CD14-positive monocyte (primary cell): ENCODE measurements around the gene MYO1A. TPM values are rescaled to one million over a fixed set of nuclear protein-coding genes. Genes with fewer than 3 reads are reported as not detected.

ENCODE experiments used
- DNase-seq, 3 donors: peaks; one replicate each; pipeline ENCODE4 v3.0.0-alpha.2; 2011 to 2022
- H2AFZ ChIP-seq: 2 replicates; pipeline ENCODE4 v1.6.0; 2012; ENCODE audit warnings: mild to moderate bottlenecking, low read depth, low read length, inconsistent platforms; ENCODE audit not compliant: insufficient read depth, poor library complexity, severe bottlenecking
- H3K27ac ChIP-seq, 2 donors: 1 replicate in 1 of 2; 2 replicates in 1 of 2; pipeline ENCODE4 v1.5.1; 2012 to 2013; ENCODE audit warnings: low read length in 2 of 2, control low read depth in 1 of 2, inconsistent platforms in 1 of 2, low read depth in 1 of 2, mild to moderate bottlenecking in 1 of 2
- H3K27me3 ChIP-seq, 2 donors: one replicate each; pipeline versions ENCODE4 v1.6.0 to v1.6.1; 2011 to 2013; ENCODE audit warnings: low read length in 2 of 2; ENCODE audit not compliant: control insufficient read depth in 2 of 2, insufficient read depth in 2 of 2
- H3K36me3 ChIP-seq, 2 donors: replicated peaks in 1 of 2; 1 replicate in 1 of 2; 2 replicates in 1 of 2; pipeline versions ENCODE4 v1.5.1 to v1.6.1; 2012 to 2013; ENCODE audit warnings: low read length in 2 of 2, control low read depth in 1 of 2, inconsistent platforms in 1 of 2, mild to moderate bottlenecking in 1 of 2; ENCODE audit not compliant: insufficient read depth in 2 of 2, control insufficient read depth in 1 of 2
- H3K4me1 ChIP-seq, 2 donors: 1 replicate in 1 of 2; 2 replicates in 1 of 2; pipeline versions ENCODE4 v1.5.1 to v1.6.1; 2012 to 2013; ENCODE audit warnings: low read length in 2 of 2, control low read depth in 1 of 2, inconsistent platforms in 1 of 2, mild to moderate bottlenecking in 1 of 2, moderate library complexity in 1 of 2; ENCODE audit not compliant: insufficient read depth in 2 of 2, control insufficient read depth in 1 of 2
- H3K4me2 ChIP-seq: replicated peaks from 2 replicates; pipeline ENCODE3; 2012; ENCODE audit warnings: low read length, moderate library complexity, mild to moderate bottlenecking; ENCODE audit not compliant: poor library complexity, severe bottlenecking; ENCODE audit errors: extremely low read depth
- H3K4me3 ChIP-seq, 3 experiments: fragments of 200-600 bp in 1 of 3; sonication (generic) in 1 of 3; replicated peaks in 1 of 3; 1 replicate in 2 of 3; 2 replicates in 1 of 3; pipeline ENCODE4 v1.5.1; 2011 to 2013; ENCODE audit warnings: low read length in 3 of 3, mild to moderate bottlenecking in 3 of 3, control low read depth in 2 of 3, low read depth in 2 of 3, inconsistent platforms in 1 of 3, moderate library complexity in 1 of 3
- H3K79me2 ChIP-seq: 2 replicates; pipeline ENCODE4 v1.6.0; 2012; ENCODE audit warnings: mild to moderate bottlenecking, control low read depth, inconsistent platforms, low read length, moderate library complexity; ENCODE audit not compliant: insufficient read depth
- H3K9ac ChIP-seq: 2 replicates; pipeline ENCODE4 v1.6.0; 2017; ENCODE audit warnings: low read length, mild to moderate bottlenecking; ENCODE audit not compliant: insufficient read depth, poor library complexity, severe bottlenecking
- H3K9me3 ChIP-seq, 2 donors: replicated peaks in 1 of 2; 1 replicate in 1 of 2; 2 replicates in 1 of 2; pipeline versions ENCODE4 v1.5.1 to v1.6.1; 2012 to 2013; ENCODE audit warnings: low read length in 2 of 2, control low read depth in 1 of 2; ENCODE audit not compliant: control insufficient read depth in 1 of 2, insufficient read depth in 1 of 2
- H4K20me1 ChIP-seq: 2 replicates; pipeline ENCODE4 v1.6.0; 2012; ENCODE audit warnings: mild to moderate bottlenecking, low read length, control low read depth, moderate library complexity; ENCODE audit not compliant: insufficient read depth
- H3K27ac Mint-ChIP-seq, 7 donors: one replicate each; pipeline ENCODE4 v1.8.0; 2020; ENCODE audit warnings: mild to moderate bottlenecking in 7 of 7, mixed read lengths in 7 of 7, moderate library complexity in 6 of 7, inconsistent platforms in 2 of 7
- H3K27me3 Mint-ChIP-seq, 3 donors: one replicate each; pipeline ENCODE4 v1.8.0; 2021 to 2022; ENCODE audit warnings: low read depth in 3 of 3, mild to moderate bottlenecking in 3 of 3, mixed read lengths in 3 of 3, moderate library complexity in 3 of 3, inconsistent platforms in 1 of 3
- H3K36me3 Mint-ChIP-seq, 2 donors: one replicate each; pipeline ENCODE4 v1.8.0; 2020; ENCODE audit warnings: mixed read lengths in 2 of 2, inconsistent platforms in 1 of 2, mild to moderate bottlenecking in 1 of 2
- H3K4me1 Mint-ChIP-seq: one replicate; pipeline ENCODE4 v1.8.0; 2020; ENCODE audit warnings: mild to moderate bottlenecking, mixed read lengths
- H3K4me3 Mint-ChIP-seq, 2 donors: one replicate each; pipeline ENCODE4 v1.8.0; 2020; ENCODE audit warnings: mild to moderate bottlenecking in 2 of 2, mixed read lengths in 2 of 2, moderate library complexity in 1 of 2
- H3K9me3 Mint-ChIP-seq, 7 donors: one replicate each; pipeline ENCODE4 v1.8.0; 2020 to 2022; ENCODE audit warnings: mixed read lengths in 7 of 7, mild to moderate bottlenecking in 6 of 7, moderate library complexity in 6 of 7, inconsistent platforms in 2 of 7
- WGBS: methylation state at CpG from one replicate; pipeline ENCODE4 v1.1.5; 2013; ENCODE audit warnings: missing lambda C conversion rate; ENCODE audit not compliant: insufficient coverage; 5-methylcytosine and 5-hydroxymethylcytosine counted together
- intact Hi-C, 2 donors: fragments of 100-400 bp; cut with micrococcal nuclease; formaldehyde crosslinking; loops; one replicate each; pipeline versions ENCODE4 v1.15.0 to v1.15.1; 2023
- polyA plus RNA-seq, 3 donors: library from polyadenylated mRNA; depleted of rRNA in 1 of 3; unstranded in 2 of 3; stranded (reverse) in 1 of 3; fragments of 300-500 nt in 2 of 3; fragments of >200 nt in 1 of 3; fragmentation: Illumina TruSeq in 2 of 3; gene quantifications; 1 replicate in 2 of 3; 2 replicates in 1 of 3; pipeline ENCODE4 v1.2.3, GENCODE V29; 2012 to 2021
- TF ChIP-seq, protein P1 (sequence below): fragments of 200-600 bp; IDR thresholded peaks from one replicate; pipeline ENCODE4 v1.8.0; 2022; ENCODE audit warnings: antibody characterized with exemption, mild to moderate bottlenecking

The MYO1A gene
- polyA plus RNA-seq, 3 donors, result 0.22 to 1.7 (median 1.3) TPM

DNA sequence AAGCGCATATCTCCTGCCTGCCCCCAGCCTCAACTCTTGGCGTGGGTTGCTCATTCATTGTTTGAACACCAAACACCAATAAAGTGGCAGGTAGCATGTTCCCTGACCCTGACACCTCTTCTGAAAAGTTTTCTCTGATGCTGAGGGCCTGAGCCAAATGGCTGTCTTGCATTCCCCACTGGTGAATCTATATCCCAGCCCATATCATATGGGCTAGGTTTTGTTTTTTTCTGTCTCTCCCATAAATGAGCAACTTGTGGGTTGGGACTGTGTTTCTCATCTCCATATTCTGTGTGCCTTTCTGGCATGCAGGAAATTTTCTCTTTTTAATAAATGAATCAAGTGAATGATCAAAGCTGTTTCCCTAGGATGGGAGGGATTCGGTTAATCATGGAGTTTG lies 5.0 kb downstream of the MYO1A start:
- Mint-ChIP-seq H3K4me1 (peaks cover 58% of the 10 kb centered on the region), H3K27ac (no peak overlapping the region), H3K4me3 (no peak overlapping the region), H3K36me3 (peaks cover 0 to 3% of the 10 kb centered on the region in 2 donors), H3K27me3 (peaks cover 3 to 10% (median 7%) of the 10 kb centered on the region in 3 donors), H3K9me3 (no peaks in the 10 kb centered on the region)
- Histone ChIP-seq H3K27ac (no peak overlapping the region), H3K9me3 (no peaks in the 10 kb centered on the region), H3K4me1 (peaks cover 55 to 57% of the 10 kb centered on the region in 2 donors), H4K20me1 (no peaks in the 10 kb centered on the region), H3K4me3 (no peak overlapping the region), H3K9ac (no peak overlapping the region), H2AFZ (no peak overlapping the region), H3K36me3 (no peaks in the 10 kb centered on the region), H3K27me3 (no peaks in the 10 kb centered on the region), H3K4me2 (no peak overlapping the region), H3K79me2 (no peaks in the 10 kb centered on the region)
- TF ChIP-seq, protein P1, sequence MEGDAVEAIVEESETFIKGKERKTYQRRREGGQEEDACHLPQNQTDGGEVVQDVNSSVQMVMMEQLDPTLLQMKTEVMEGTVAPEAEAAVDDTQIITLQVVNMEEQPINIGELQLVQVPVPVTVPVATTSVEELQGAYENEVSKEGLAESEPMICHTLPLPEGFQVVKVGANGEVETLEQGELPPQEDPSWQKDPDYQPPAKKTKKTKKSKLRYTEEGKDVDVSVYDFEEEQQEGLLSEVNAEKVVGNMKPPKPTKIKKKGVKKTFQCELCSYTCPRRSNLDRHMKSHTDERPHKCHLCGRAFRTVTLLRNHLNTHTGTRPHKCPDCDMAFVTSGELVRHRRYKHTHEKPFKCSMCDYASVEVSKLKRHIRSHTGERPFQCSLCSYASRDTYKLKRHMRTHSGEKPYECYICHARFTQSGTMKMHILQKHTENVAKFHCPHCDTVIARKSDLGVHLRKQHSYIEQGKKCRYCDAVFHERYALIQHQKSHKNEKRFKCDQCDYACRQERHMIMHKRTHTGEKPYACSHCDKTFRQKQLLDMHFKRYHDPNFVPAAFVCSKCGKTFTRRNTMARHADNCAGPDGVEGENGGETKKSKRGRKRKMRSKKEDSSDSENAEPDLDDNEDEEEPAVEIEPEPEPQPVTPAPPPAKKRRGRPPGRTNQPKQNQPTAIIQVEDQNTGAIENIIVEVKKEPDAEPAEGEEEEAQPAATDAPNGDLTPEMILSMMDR, result no peak
- WGBS, result 100% methylated on average over 1 of the region's 3 CpGs
- no peak for DNase-seq
- intact Hi-C loops, result no loop called here

DNA sequence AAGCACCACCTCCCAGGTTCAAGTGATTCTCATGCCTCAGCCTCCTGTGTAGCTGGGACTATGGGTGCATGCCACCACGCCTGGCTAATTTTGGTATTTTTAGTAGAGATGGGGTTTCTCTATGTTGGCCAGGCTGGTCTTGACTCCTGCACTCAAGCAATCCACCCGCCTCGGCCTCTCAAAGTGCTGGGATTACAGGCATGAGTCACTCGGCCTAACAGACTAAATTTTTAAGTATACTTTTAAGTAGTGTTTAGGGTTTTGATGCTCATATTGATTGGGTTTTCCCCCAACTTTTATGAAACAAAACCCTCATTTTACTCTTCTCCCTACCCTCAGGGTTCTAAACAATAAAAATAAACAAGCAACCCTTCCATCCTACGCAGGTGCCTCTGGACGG lies 5.5 kb downstream of the MYO1A start:
- intact Hi-C loops, result no loop called here

More for the DNA sequence above, 5.5 kb downstream of the MYO1A start:
- Histone ChIP-seq H4K20me1 (no peaks in the 10 kb centered on the region), H3K4me3 (no peak overlapping the region), H3K9ac (no peak overlapping the region), H3K4me2 (no peak overlapping the region), H3K9me3 (no peaks in the 10 kb centered on the region), H3K36me3 (no peaks in the 10 kb centered on the region), H3K27me3 (no peaks in the 10 kb centered on the region), H3K4me1 (peaks cover 51 to 53% of the 10 kb centered on the region in 2 donors), H2AFZ (no peak overlapping the region), H3K79me2 (no peaks in the 10 kb centered on the region), H3K27ac (no peak overlapping the region)
- Mint-ChIP-seq H3K4me3 (no peak overlapping the region), H3K27ac (no peak overlapping the region), H3K4me1 (peaks cover 53% of the 10 kb centered on the region), H3K36me3 (peaks cover 0 to 3% of the 10 kb centered on the region in 2 donors), H3K9me3 (no peaks in the 10 kb centered on the region), H3K27me3 (peaks cover 3 to 9% (median 7%) of the 10 kb centered on the region in 3 donors)
- WGBS, result no CpG with 5 or more reads among the region's 6 CpGs
- TF ChIP-seq, protein P1, result no peak
- no peak for DNase-seq
